NAMALWA (cell line): Measurements from ENCODE around the gene ABCC4.
A peak's percentile ranks its signal among the peaks of the same experiment; 100 is the strongest.

ENCODE experiments used
- DNase-seq: peaks from one replicate; pipeline ENCODE4 v3.0.0-alpha.2; 2015; ENCODE audit warnings: low spot score

The ABCC4 gene

GRCh38 chr13:95301183-95301967 is at the start of gene ABCC4:
Gene ABCC4, minus strand, starts transcription at chr13:95301451. Its CDS starts 137 bp downstream, at chr13:95301314.
- DNase-seq: peak; percentile 80

- no peak for DNase-seq
These were observed 48.0 kb upstream of the ABCC4 start for GRCh38 chr13:95349267-95349666.

- no peak for DNase-seq
These were observed 42.7 kb upstream of the ABCC4 start for GRCh38 chr13:95343944-95344343.

- DNase-seq: no peak
These were observed 40.2 kb upstream of the ABCC4 start for GRCh38 chr13:95341441-95341840.

- DNase-seq: no peak
These were observed 37.7 kb upstream of the ABCC4 start for GRCh38 chr13:95338905-95339304.

GRCh38 chr13:95337597-95337996 is 36.3 kb upstream of the ABCC4 start:
- DNase-seq: no peak

GRCh38 chr13:95335667-95336066 is 34.4 kb upstream of the ABCC4 start:
- no peak for DNase-seq

- DNase-seq: no peak
These were observed 27.1 kb upstream of the ABCC4 start for GRCh38 chr13:95328386-95328785.

- DNase-seq: no peak
These were observed 25.9 kb upstream of the ABCC4 start for GRCh38 chr13:95327190-95327589.

- no peak for DNase-seq
These were observed 25.4 kb upstream of the ABCC4 start for GRCh38 chr13:95326695-95327094.

- DNase-seq: no peak
These were observed 24.2 kb upstream of the ABCC4 start for GRCh38 chr13:95325485-95325884.

GRCh38 chr13:95323930-95324662 is 22.8 kb upstream of the ABCC4 start:
- no peak for DNase-seq

- DNase-seq: no peak
These were observed 18.5 kb upstream of the ABCC4 start for GRCh38 chr13:95319551-95320274.

- DNase-seq: no peak
These were observed 16.1 kb upstream of the ABCC4 start for GRCh38 chr13:95317039-95317989.

- DNase-seq: no peak
These were observed 14.5 kb upstream of the ABCC4 start for GRCh38 chr13:95315752-95316151.

GRCh38 chr13:95307507-95307906 is 6.3 kb upstream of the ABCC4 start:
- DNase-seq: no peak

- DNase-seq: no peak
These were observed 3.2 kb upstream of the ABCC4 start for GRCh38 chr13:95304453-95304852.

- peak; percentile 72 for DNase-seq
These were observed 730 bp upstream of the ABCC4 start for GRCh38 chr13:95301968-95302393.

- peak; percentile 80 for DNase-seq
These were observed 547 bp downstream of the ABCC4 start for GRCh38 chr13:95300625-95301182.

GRCh38 chr13:95298971-95299621 is 2.2 kb downstream of the ABCC4 start:
- no peak for DNase-seq
